Stimulated activated CD8-positive, alpha-beta memory T cell treated with anti-CD3 and anti-CD28 coated beads, Interleukin-7, amount 100 ng/mL, for 48 hours (primary cell): ENCODE results near the gene GDNF.
"Not testable (repeated sequence)": the region's sequence is repeated elsewhere in the genome, so short reads cannot be mapped to it uniquely, and the experiment has no call there.

Source experiments
- DNase-seq, 2 donors: peaks; one replicate each; pipeline ENCODE4 v3.0.0-alpha.2; 2020; ENCODE audit warnings: low read depth in 1 of 2; ENCODE audit errors: extremely low read depth in 1 of 2

Gene GDNF

DNA sequence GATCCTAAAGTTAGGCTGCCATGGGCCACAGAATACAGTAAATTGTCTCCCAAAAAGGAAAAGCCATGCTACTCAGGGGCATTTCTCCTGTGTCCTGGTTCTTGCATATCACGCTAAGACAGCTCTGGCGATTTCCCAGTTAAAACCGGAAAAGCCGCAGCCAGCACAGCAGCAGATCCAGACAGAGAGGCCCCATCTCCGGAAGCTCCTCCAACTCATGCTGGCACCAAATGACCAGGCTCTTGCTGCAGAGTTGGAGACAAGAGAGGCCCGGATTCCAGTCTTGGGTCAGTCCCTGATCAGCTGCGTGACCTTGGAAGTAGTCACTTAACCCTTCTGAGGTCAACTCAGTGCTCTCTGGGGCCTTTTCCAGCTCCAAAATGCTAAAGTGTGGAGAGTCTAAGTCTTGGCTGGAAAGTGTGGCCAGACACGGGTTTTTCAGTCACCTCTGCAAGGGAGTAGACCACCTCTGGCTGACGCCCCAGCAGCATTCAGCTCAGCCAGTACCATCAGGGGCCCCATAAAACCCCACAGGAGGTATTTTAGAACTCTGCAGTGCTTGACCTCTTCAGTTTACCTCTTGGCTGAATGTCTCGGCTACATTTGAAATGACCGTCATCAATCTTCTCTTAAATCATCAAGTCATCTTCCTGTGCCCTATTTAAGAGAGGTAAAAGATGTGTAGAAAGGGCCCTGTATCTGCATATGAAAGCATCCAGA, 16.2 kb downstream of the GDNF start:
- DNase-seq = no peak

DNA sequence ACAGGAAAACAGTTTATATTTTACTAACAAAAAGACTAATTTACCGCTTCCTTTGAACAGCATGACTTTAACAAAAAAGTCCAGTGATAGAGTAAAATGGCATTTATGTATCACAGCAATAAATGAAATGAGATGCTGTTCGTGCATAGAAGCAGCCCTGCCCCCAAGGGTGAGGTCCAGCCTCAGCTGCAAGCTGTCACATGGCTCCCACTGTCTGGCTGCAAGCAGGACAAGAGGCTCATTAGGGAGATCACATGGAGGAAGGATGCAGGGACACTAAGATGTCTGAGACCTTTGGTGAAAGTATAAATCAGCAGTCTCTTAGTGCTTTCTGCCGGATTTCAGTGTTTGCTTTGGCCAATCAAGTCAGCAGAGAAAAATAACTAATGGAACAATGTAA, 23.0 kb downstream of the GDNF start:
- DNase-seq = no peak

DNA sequence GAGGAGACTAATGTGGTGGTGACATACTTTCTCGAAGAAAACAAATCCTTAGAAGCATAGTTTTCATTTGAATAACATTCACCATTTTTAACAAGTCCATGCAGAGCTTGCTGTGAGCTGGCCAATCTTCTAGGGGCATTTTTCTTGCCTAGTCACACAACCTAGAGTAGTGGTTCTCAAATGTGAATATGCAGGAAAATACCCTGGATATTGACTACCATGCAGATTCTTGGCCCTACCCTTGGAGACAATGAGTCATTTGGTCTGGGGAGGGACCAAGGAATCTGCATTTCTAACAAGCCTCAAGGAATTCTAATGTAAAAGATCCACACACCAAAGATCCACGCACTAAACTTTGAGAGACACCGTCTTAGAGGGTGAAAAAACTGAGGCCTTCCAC, 23.5 kb downstream of the GDNF start:
- no peak for DNase-seq

DNA sequence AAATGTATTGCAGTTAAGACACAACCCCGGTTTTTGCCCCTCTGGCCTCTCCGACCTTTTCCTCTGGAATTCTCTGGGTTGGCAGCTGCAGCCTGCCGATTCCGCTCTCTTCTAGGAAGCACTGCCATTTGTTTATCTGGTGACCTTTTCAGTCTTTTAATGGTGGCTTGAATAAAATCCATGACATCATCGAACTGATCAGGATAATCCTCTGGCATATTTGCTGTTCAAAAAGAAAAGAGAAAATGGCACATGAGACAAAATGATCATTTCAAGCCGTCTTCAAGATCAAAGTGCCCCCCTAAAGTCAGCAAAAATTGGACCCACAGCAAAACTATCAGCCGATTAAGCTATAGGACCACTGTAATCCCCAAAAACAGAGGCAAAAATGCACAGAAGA, 23.9 kb downstream of the GDNF start:
- DNase-seq = no peak

DNA sequence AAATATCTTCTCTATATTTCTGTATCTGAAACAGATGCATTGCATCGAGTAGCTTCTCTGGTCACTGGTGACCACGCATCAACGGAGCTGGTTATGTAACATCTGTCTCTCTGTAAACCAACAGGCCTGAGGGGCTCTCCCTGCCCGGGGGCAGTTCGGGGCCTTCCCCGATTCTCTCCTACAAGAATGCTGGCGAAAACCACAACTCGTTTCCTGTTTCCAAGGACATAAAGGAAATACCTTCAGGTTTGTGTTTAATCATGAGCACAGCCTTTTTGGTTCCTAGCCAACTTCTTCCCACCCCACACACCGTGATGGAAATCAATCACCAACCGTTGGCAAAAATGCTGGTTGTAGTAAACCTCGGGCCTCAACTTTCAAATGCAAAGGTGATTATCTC, 25.1 kb downstream of the GDNF start:
- no peak for DNase-seq

DNA sequence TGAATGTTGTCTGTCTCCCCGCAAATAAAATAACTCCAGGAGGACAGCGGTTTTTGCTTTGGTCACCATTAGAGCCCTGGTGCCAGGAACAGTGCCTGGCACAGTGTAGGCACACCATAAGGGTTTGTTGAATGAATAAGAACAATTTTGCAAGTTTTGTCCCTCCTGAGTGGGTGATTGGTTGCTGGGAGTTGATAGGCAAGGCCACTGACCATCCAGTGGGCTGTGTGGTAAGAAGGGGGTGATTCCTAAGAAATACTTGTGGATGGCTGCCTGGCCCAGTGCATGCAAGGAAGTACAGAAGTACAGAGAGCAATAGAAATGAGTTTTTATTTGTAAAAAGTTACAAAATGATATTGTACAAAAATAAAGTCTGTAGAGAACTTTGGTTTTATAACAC, 27.5 kb downstream of the GDNF start:
- no peak for DNase-seq

DNA sequence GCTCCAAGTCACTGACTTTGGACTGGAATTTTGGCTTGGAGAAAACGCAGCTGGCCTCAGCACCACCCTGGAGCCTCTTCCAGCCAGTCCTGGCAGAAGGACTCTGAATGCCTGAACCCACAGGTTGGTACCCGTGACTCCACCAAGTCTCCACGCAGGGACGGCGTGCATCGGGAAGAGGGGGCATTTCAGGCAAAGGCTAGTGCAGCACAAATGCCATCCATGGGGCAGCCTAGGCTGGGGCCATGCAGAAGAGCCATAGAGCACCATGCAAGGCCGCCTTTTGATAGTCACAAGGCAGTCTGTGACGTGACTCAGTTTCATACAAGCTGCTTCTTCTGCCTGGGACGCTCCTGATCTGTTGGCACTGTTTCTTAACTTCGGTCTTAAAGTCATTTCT, 28.0 kb downstream of the GDNF start:
- DNase-seq = no peak

DNA sequence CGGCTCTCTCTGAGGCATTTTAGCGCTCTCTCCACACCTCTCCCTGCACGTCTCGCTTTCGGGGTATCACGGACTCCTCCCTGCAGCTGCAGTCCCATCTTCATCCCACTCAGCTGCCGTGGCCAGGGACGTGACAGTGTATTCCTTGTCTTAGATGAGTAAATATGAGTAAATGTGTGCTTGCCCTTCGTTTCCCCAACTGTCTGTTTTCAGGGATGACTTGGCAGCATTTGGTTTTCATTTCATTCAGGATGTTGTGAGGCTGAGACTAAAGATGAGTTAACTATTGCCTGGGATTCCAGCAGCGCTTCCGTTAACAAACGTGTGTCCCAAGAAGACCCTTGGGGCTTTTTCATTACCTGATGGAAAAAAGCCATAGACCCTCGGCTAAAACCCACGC, 29.5 kb downstream of the GDNF start:
- no peak for DNase-seq

DNA sequence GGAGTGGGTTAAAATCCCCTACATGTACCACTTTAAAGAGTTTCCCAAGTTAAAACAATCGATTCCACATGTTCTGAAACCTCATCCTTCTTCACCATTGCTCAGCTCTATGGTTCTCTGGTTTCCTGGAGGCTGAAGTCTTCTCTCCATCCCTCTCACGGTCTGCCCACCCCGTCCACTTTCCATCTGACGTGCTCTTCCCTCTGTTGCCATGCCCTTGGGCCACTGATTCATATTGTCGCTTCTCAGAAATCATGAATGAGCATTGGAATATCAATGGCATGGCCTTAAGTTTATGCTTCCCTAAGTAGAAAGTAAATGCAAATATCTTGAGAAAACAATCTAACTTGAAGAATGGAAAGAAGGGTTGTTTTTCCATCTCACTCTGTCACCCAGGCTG, 30.9 kb downstream of the GDNF start:
- DNase-seq = no peak

DNA sequence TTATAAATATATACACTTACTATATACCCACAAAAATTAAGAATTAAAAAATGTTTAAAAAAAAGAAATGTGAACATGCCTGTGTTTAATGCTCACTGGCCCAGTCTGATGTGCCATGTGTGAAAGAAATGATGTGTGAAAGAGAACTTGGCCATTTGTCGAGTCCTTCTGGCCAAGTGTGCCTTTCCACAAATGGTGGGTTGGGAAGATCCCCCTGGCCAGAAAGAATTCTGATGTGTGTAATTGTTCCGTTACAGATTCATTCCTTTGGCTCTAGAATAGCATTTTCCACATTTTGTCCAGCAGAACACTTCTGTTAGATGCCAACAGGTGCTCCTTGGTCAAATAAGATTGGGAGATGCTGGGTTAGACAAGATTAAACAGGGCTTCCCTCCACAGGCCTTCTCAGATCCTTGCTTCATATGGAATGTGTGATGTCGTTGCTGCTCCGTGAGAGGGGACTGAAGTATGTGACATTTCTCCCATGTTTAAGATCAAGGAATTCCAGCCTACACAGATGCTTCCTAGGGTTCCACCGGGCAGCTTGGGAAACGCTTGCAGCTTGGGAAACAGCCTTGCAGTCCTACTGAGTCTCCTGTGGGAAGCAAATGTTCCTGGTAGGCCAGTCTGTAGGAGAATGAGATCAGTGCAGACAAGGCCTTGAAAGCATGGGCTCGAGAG, 32.1 kb downstream of the GDNF start:
- no peak for DNase-seq

DNA sequence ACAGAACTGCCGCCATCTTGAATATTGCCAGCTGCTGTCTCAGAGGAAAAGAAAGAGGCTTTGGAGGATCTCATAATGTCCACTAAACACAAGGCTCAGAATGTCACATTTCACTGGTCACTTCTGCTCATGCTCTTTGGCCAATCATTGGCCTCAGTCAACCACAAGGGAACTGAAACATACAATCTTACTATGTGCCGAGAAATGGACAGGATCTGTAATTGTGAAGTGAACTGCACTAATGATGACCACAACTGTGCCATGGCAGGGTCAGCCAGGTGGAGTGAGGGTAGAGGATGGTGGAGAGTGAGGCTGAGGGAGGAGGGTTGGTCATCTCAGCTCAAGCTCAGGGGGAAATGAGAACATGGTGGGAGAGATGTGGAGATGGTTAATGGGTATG, 32.8 kb downstream of the GDNF start:
- no peak for DNase-seq

DNA sequence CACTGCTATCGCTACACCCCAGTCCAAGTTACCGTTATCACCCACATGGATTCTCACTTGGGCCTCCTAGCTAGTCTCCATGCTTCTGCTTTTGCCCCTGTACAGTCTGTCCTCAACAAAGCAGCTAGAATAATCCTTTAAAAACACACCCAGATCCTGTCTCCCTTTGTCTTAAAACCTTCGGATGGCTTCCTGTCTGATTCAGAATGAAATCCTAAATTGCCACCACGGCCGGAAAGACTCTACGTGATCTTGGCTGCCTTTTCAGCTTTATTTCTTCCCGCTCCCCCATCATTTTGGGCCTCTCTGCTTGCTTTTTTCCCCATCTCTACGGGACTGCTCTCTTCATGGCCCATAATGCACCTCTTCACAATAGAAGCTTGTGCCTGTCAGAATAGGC, 33.4 kb downstream of the GDNF start:
- DNase-seq = no peak

DNA sequence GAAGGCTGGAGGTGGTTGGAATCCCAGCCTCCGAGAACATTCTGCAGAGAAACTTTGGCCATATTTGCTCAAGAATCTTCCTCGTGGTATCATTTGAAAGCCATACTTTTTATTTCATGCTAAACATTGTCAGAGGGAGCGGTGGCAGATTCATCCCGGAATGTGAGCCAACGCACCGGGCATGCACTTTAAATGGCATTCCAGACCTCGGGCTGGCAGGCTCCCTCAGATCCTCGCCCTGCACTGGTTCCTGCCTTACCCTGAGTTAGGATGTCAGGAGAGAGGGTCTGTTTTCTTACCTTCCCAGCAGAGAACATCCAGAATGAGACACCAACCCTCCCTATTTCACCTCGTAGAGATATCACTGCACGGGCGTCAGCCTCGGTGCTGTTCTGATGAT, 33.8 kb downstream of the GDNF start:
- DNase-seq = no peak

DNA sequence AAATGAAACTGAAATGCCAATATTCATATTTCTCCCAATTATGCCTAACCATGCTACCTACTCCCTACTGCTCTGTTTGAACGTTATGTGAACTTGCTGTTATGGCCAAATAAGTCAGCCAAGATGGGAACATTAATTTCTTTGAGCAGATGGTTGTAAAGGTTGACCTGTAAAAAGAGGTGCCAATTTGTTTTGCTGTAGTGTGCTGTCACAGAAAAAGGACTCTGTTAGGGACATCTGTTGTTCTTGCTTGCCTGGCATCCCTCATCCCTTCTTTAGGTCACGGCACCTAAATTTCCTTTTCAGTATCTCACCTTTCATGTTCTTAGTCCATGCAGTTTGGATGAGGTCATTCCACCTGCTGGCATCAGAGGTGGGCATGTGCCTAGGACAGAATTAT, 35.4 kb downstream of the GDNF start:
- DNase-seq = no peak

DNA sequence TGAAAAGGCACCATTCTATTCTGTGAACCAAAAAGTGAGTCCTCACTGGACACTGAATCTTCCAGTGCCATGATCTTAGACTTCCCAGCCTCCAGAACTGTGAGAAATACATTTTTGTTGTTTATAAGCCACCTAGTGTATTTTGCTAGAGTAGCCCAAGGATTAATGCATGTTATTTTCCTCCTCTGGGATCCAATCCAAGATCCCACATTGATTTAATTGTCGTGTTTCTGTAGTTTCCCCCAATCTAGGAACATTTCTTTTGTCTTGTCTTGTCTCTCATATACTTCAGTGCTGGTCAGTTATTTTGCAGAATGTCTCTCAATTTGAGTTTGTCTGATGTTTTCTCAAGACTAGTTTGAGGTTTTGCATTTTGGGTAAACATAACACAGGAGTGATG, 36.4 kb downstream of the GDNF start:
- no peak for DNase-seq

DNA sequence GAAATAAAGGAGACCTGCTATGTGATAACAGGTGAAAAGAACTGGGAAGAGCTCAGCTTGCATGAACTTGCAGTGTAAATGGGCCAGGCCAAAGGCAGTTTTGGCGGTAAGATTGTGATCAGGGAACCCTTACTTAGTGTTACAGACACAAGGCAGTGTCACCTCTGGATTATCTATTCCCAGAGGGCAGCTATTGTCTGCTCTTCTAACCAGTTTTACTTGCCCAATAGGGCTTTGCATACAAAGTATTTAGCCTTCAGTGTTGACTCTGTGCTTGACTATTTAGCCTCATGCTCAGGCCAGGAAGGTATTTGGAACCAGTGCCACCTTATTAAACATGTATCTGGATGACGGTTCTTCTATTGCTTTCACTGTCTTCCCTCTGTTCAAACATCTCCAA, 38.3 kb downstream of the GDNF start:
- DNase-seq = no peak

DNA sequence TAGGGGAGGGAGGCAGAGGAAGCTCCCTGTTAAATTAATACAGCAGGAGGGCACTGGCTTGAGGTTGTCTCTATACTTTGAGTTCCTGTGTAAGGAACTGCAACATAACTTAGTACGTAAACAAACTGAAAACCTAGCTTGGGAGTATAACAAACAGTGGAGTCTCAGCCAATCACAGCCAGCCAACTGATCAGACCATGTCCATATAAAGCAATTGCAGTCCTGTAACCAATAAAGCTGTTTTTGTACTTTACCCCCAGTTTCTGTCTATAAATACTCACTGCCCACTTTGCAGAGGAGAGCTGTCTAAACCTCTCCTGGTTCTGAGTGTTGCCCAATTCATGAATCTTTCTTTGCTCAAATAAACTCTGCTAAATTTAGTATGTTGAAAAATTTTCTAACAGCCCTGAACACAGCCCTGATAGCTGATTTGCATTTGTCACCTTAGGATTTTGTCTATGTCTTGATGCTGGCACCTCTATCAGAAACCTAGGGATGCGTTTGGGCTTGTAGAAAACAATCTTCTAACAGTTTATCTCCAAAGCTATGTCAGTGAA, 39.9 kb downstream of the GDNF start:
- no peak for DNase-seq

DNA sequence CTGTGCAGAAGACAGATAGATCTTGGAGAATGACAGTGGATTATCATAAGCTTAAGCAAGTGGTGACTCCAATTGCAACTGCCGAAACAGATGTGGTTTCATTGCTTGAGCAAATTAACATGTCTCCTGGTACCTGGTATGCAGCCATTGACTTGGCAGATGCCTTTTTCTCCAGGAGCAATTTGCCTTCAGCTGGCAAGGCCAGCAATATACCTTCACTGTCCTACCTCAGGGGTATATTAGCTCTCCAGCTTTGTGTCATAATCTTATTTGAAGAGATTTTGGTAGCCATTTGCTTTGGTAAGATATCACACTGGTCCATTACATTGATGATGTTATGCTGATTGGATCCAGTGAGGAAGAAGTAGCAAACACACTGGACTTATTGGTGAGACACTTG, 43.4 kb downstream of the GDNF start:
- DNase-seq = not testable (repeated sequence)

DNA sequence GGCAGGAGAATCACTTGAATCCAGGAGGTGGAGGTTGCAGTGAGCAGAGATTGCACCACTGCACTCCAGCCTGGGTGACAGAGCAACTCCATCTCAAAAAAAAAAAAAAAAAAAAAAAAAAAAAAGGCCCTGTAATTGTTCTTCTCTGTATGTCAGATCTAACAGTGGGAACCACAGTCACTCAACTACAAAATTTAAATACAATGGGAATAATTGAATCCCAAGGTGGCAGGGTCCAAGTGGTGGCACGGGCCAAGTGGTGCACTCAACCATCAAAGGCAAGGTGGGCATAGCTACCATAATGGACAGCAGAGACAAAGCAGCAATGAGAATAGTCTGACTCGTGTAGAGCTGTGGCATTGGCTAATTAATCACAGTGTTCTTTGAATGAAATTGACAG, 44.5 kb downstream of the GDNF start:
- not testable (repeated sequence) for DNase-seq

DNA sequence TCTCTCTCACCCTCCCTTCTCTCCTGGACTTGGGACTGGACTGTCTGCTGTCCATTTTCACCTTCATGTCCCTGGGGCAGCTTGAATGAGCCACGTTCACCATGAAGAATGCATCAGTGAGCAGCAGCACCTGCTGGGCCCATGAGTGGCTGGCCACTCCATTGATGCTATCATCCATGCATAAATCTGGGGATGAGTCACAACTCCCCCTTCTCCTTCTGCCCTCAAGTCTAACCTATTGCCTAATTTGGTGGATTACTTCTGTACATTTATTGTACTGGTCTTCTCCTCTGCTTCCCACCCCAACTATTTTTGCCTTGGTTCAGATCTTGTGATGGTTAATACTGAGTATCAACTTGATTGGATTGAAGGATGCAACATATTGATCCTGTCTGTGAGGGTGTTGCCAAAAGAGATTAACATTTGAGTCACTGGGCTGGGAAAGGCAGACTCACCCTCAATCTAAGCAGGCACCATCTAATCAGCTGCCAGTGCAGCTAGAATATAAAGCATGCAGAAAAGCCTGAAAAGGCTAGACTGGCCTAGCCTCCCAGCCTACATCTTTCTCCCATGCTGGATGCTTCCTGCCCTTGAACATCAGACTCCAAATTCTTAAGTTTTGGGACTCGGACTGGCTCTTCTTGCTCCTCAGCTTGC, 46.7 kb downstream of the GDNF start:
- no peak for DNase-seq

DNA sequence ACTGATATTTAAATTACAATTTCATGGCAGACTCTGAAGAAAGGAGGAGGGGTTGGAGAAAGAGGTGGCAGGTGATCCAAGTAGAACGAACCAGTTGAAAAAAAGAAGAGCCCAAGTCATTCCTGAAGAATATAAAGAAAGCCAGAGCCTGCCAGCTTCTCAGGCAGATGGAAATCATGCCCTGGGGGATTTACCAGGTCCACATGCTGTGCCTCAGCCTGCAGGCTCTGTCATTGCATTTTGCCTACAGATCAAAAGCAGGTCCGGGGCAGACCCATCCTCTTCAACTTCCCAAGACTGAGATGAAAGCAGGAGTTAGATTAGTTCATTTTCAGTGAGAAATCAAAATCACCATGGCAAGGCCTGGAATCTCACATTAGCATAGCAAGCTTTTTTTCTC, 48.5 kb downstream of the GDNF start:
- DNase-seq = no peak

DNA sequence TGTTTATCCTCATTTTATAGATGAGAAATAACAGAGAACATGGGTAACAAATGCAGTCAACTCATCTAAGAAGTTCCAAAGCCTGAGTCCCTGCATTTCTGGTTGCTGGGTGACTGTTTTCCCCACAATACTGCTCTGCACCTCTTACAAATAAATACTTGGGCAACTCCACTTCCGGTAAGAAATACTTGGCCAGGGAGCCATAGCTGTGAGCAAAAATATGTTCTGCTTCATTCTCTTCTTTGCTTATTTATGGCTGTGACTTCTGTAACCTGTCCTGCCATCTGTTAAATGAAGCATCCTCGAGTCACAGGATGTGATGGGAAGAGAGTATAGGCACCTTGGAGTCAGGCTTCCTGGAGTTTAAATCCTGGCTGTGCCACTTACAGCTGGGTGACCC, 49.9 kb downstream of the GDNF start:
- no peak for DNase-seq
